ENCODE results near the gene RUFY3.
"Not testable (repeated sequence)": the region's sequence is repeated elsewhere in the genome, so short reads cannot be mapped to it uniquely, and the experiment has no call there.

The RUFY3 gene

GRCh38 chr4:70721747-70722146 is at the start of gene RUFY3:
RUFY3 (plus strand) TSS chr4:70721964; CDS start chr4:70722574, 610 bp downstream.
- no peaks in the 10 kb centered on the region for H3K9me3 Mint-ChIP-seq
- H3K36me3 Mint-ChIP-seq: peaks cover 6% of the 10 kb centered on the region
- no peak within 1 kb of the TSS for H3K4me3 Mint-ChIP-seq
- no peaks in the 10 kb centered on the region for H3K27me3 Mint-ChIP-seq
- no peak for ATAC-seq
- no peak within 1 kb of the TSS for H3K27ac Mint-ChIP-seq
- peaks cover 29% of the 10 kb centered on the region for H3K4me1 Mint-ChIP-seq

- H3K27me3 Mint-ChIP-seq: no peaks in the 10 kb centered on the region
- ATAC-seq: no peak
- no peaks in the 10 kb centered on the region for H3K36me3 Mint-ChIP-seq
- peaks cover 67% of the 10 kb centered on the region for H3K4me1 Mint-ChIP-seq
- H3K27ac Mint-ChIP-seq: no peak overlapping the region
- no peaks in the 10 kb centered on the region for H3K9me3 Mint-ChIP-seq
- no peak overlapping the region for H3K4me3 Mint-ChIP-seq
Observed at GRCh38 chr4:70674191-70674590, 47.6 kb upstream of the RUFY3 start.

- ATAC-seq: no peak
- H3K4me3 Mint-ChIP-seq: no peak overlapping the region
- no peaks in the 10 kb centered on the region for H3K27me3 Mint-ChIP-seq
- peak overlapping the region; percentile 50 for H3K27ac Mint-ChIP-seq
- H3K36me3 Mint-ChIP-seq: no peaks in the 10 kb centered on the region
- peaks cover 67% of the 10 kb centered on the region for H3K4me1 Mint-ChIP-seq
- no peaks in the 10 kb centered on the region for H3K9me3 Mint-ChIP-seq
Observed at GRCh38 chr4:70674731-70675130, 47.0 kb upstream of the RUFY3 start.

- Mint-ChIP-seq H3K4me3 (no peak overlapping the region), H3K36me3 (no peaks in the 10 kb centered on the region), H3K27ac (peak overlapping the region; percentile 50), H3K9me3 (no peaks in the 10 kb centered on the region), H3K4me1 (peaks cover 65% of the 10 kb centered on the region), H3K27me3 (no peaks in the 10 kb centered on the region)
- ATAC-seq: no peak
Observed at GRCh38 chr4:70676554-70677090, 45.1 kb upstream of the RUFY3 start.

- Mint-ChIP-seq H3K27ac (peak overlapping the region; percentile 50), H3K36me3 (no peaks in the 10 kb centered on the region), H3K4me1 (peaks cover 68% of the 10 kb centered on the region), H3K4me3 (peak overlapping the region; percentile 8), H3K9me3 (no peaks in the 10 kb centered on the region), H3K27me3 (no peaks in the 10 kb centered on the region)
- peak; percentile 87 for ATAC-seq
Observed at GRCh38 chr4:70678383-70678999, 43.3 kb upstream of the RUFY3 start.

GRCh38 chr4:70680934-70681333 is 40.8 kb upstream of the RUFY3 start:
- Mint-ChIP-seq H3K36me3 (no peaks in the 10 kb centered on the region), H3K27ac (peak overlapping the region; percentile 92), H3K4me1 (peaks cover 57% of the 10 kb centered on the region), H3K4me3 (peak overlapping the region; percentile 50), H3K9me3 (no peaks in the 10 kb centered on the region), H3K27me3 (no peaks in the 10 kb centered on the region)
- ATAC-seq: no peak

- H3K27me3 Mint-ChIP-seq: no peaks in the 10 kb centered on the region
- no peaks in the 10 kb centered on the region for H3K36me3 Mint-ChIP-seq
- no peak overlapping the region for H3K27ac Mint-ChIP-seq
- peaks cover 50% of the 10 kb centered on the region for H3K4me1 Mint-ChIP-seq
- ATAC-seq: no peak
- H3K4me3 Mint-ChIP-seq: no peak overlapping the region
- no peaks in the 10 kb centered on the region for H3K9me3 Mint-ChIP-seq
Observed at GRCh38 chr4:70681704-70682103, 40.1 kb upstream of the RUFY3 start.

GRCh38 chr4:70682142-70682541 is 39.6 kb upstream of the RUFY3 start:
- not testable (repeated sequence) for H3K36me3 Mint-ChIP-seq, ATAC-seq, H3K9me3 Mint-ChIP-seq, H3K4me3 Mint-ChIP-seq, H3K27ac Mint-ChIP-seq, H3K27me3 Mint-ChIP-seq
- H3K4me1 Mint-ChIP-seq: peaks cover 46% of the 10 kb centered on the region

GRCh38 chr4:70687392-70687791 is 34.4 kb upstream of the RUFY3 start:
- Mint-ChIP-seq H3K9me3 (no peaks in the 10 kb centered on the region), H3K27me3 (no peaks in the 10 kb centered on the region), H3K4me1 (peaks cover 48% of the 10 kb centered on the region), H3K27ac (peak overlapping the region; percentile 98), H3K36me3 (peaks cover 22% of the 10 kb centered on the region), H3K4me3 (peak overlapping the region; percentile 98)
- ATAC-seq: no peak

GRCh38 chr4:70687821-70688794 is 33.7 kb upstream of the RUFY3 start, which contains the start of gene UTP3:
UTP3 (plus strand) TSS chr4:70688532; CDS start chr4:70688678, 146 bp downstream.
- no peaks in the 10 kb centered on the region for H3K9me3 Mint-ChIP-seq
- peaks cover 22% of the 10 kb centered on the region for H3K36me3 Mint-ChIP-seq
- peaks cover 44% of the 10 kb centered on the region for H3K4me1 Mint-ChIP-seq
- peak within 1 kb of the TSS; percentile 98 for H3K4me3 Mint-ChIP-seq
- H3K27ac Mint-ChIP-seq: peak within 1 kb of the TSS; percentile 98
- ATAC-seq: peak; percentile 97
- no peaks in the 10 kb centered on the region for H3K27me3 Mint-ChIP-seq

- H3K27ac Mint-ChIP-seq: peak overlapping the region; percentile 98
- H3K36me3 Mint-ChIP-seq: peaks cover 22% of the 10 kb centered on the region
- ATAC-seq: no peak
- no peaks in the 10 kb centered on the region for H3K9me3 Mint-ChIP-seq
- H3K4me3 Mint-ChIP-seq: peak overlapping the region; percentile 98
- H3K4me1 Mint-ChIP-seq: peaks cover 43% of the 10 kb centered on the region
- no peaks in the 10 kb centered on the region for H3K27me3 Mint-ChIP-seq
Observed at GRCh38 chr4:70688795-70689231, 33.0 kb upstream of the RUFY3 start.

- ATAC-seq: no peak
- no peaks in the 10 kb centered on the region for H3K9me3 Mint-ChIP-seq
- no peaks in the 10 kb centered on the region for H3K27me3 Mint-ChIP-seq
- peak overlapping the region; percentile 32 for H3K27ac Mint-ChIP-seq
- H3K36me3 Mint-ChIP-seq: peaks cover 22% of the 10 kb centered on the region
- H3K4me3 Mint-ChIP-seq: no peak overlapping the region
- H3K4me1 Mint-ChIP-seq: peaks cover 43% of the 10 kb centered on the region
Observed at GRCh38 chr4:70691661-70692060, 30.1 kb upstream of the RUFY3 start.

- ATAC-seq, H3K27me3 Mint-ChIP-seq, H3K9me3 Mint-ChIP-seq, H3K27ac Mint-ChIP-seq, H3K4me3 Mint-ChIP-seq: not testable (repeated sequence)
- H3K4me1 Mint-ChIP-seq: peaks cover 24% of the 10 kb centered on the region
- peaks cover 12% of the 10 kb centered on the region for H3K36me3 Mint-ChIP-seq
Observed at GRCh38 chr4:70694633-70695032, 27.1 kb upstream of the RUFY3 start.

- not testable (repeated sequence) for H3K27ac Mint-ChIP-seq, H3K27me3 Mint-ChIP-seq, H3K4me3 Mint-ChIP-seq, H3K9me3 Mint-ChIP-seq, H3K36me3 Mint-ChIP-seq, ATAC-seq, H3K4me1 Mint-ChIP-seq
Observed at GRCh38 chr4:70698435-70698834, 23.3 kb upstream of the RUFY3 start.

GRCh38 chr4:70700712-70701111 is 21.1 kb upstream of the RUFY3 start:
- H3K27me3 Mint-ChIP-seq: no peaks in the 10 kb centered on the region
- peaks cover 16% of the 10 kb centered on the region for H3K4me1 Mint-ChIP-seq
- H3K4me3 Mint-ChIP-seq: no peak overlapping the region
- H3K27ac Mint-ChIP-seq: no peak overlapping the region
- ATAC-seq: no peak
- no peaks in the 10 kb centered on the region for H3K9me3 Mint-ChIP-seq
- H3K36me3 Mint-ChIP-seq: peaks cover 3% of the 10 kb centered on the region

All from stimulated activated memory B cell treated with anti-CD40 and anti-IgM and Interleukin-4, amounts not matched to agents 10 μg/mL and 1 μg/mL and 100 μg/mL, for 72 hours (primary cell).